ENCODE data around the gene ABCA6.

ABCA6 gene

GRCh38 chr17:69105907-69106730 lies 35.6 kb downstream of the ABCA6 start:
- no peak overlapping the region for H3K4me3 ChIP-seq (ENCODE audit: low read length in 2 of 2)
- H3K27me3 ChIP-seq (ENCODE audit: control insufficient read depth in 2 of 2, insufficient read depth in 2 of 2, low read length in 2 of 2): no peaks in the 10 kb centered on the region
- H3K36me3 ChIP-seq (ENCODE audit: control insufficient read depth in 2 of 2, insufficient read depth in 2 of 2, low read length in 2 of 2): no peaks in the 10 kb centered on the region
- no peak overlapping the region for H3K27ac ChIP-seq (ENCODE audit: low read depth in 2 of 2, low read length in 2 of 2)
- H3K9me3 ChIP-seq (ENCODE audit: control insufficient read depth in 2 of 2, low read length in 2 of 2): no peaks in the 10 kb centered on the region
- H3K4me1 ChIP-seq (ENCODE audit: control insufficient read depth in 2 of 2, insufficient read depth in 2 of 2, low read length in 2 of 2): no peaks in the 10 kb centered on the region
- H3K9ac ChIP-seq (ENCODE audit: low read depth in 1 of 2, low read length in 2 of 2): no peak overlapping the region

DNA sequence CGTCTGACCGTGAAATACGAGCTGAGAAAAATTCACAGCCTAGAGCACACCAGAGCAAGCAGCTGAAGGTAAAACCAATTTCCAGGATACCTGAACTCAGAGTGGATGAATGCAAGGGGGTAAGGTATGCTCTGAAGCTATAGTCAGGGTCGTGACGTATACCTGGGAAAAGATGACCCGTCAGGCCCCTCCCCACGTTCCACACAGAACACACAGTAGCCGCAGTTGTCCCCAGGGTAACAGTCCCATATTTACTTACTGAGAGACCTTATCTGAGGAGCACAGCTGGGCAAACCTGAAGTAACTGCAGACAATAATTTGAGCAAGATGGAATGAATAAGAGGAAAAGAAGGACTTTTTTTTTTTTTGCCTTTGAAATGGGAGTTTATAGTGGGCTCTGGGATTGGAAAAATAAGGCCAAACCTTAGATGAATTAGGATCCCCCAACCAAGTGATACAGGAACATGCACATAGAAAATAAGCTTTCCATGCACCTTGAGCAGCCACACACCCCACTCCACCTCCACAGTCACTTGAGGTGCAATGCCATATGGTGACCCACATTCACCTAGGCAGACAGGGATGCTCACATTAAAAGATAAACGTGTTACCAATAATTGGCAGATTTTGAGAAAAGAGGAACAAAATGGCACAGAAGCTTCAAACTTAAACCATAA lies 38.0 kb downstream of the ABCA6 start:
- Histone ChIP-seq H3K4me3 (ENCODE audit: low read length in 2 of 2) (no peak overlapping the region), H3K27me3 (ENCODE audit: control insufficient read depth in 2 of 2, insufficient read depth in 2 of 2, low read length in 2 of 2) (no peaks in the 10 kb centered on the region), H3K36me3 (ENCODE audit: control insufficient read depth in 2 of 2, insufficient read depth in 2 of 2, low read length in 2 of 2) (no peaks in the 10 kb centered on the region), H3K4me1 (ENCODE audit: control insufficient read depth in 2 of 2, insufficient read depth in 2 of 2, low read length in 2 of 2) (no peaks in the 10 kb centered on the region), H3K9me3 (ENCODE audit: control insufficient read depth in 2 of 2, low read length in 2 of 2) (no peaks in the 10 kb centered on the region), H3K9ac (ENCODE audit: low read depth in 1 of 2, low read length in 2 of 2) (no peak overlapping the region), H3K27ac (ENCODE audit: low read depth in 2 of 2, low read length in 2 of 2) (no peak overlapping the region)

DNA sequence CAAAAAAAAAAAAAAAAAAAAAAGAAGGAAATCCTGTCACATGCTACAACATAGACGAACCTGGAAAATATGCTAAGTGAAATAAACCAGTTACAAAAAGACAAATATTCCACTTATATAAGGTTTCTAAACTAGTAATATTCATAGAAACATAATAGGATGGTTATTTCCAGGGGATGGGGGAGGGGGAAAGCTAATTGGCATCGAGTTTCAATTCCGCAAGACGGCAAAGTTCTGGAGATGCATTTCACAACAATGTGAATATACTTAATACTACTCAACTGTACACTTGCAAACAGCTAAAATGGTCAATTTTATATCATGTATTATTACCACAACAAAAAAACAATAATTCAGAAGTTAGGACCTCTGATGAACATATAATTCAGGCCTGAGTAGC lies 43.1 kb downstream of the ABCA6 start:
- no peaks in the 10 kb centered on the region for H3K27me3 ChIP-seq (ENCODE audit: control insufficient read depth in 2 of 2, insufficient read depth in 2 of 2, low read length in 2 of 2)
- no peak overlapping the region for H3K27ac ChIP-seq (ENCODE audit: low read depth in 2 of 2, low read length in 2 of 2)
- H3K36me3 ChIP-seq (ENCODE audit: control insufficient read depth in 2 of 2, insufficient read depth in 2 of 2, low read length in 2 of 2): no peaks in the 10 kb centered on the region
- H3K4me3 ChIP-seq (ENCODE audit: low read length in 2 of 2): no peak overlapping the region
- H3K4me1 ChIP-seq (ENCODE audit: control insufficient read depth in 2 of 2, insufficient read depth in 2 of 2, low read length in 2 of 2): no peaks in the 10 kb centered on the region
- no peaks in the 10 kb centered on the region for H3K9me3 ChIP-seq (ENCODE audit: control insufficient read depth in 2 of 2, low read length in 2 of 2)
- no peak overlapping the region for H3K9ac ChIP-seq (ENCODE audit: low read depth in 1 of 2, low read length in 2 of 2)

DNA sequence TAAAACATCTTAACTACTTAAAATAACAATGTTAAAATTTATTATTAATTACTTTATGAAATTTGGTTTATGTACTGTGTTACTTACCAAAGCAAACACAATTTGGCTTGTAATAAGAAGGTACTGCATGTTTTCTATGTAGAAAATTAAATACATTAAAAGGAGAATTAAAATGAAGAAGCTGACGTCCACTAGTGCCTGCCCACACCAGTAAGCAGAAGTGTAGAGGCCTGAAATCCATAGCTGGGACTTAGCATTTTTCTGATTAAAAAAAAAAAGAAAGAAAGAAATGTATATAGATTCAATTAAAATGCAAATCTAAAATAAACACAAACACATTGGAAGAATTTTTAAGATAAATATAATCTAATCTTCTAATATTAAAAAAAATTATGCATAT lies 45.2 kb downstream of the ABCA6 start:
- H3K27ac ChIP-seq (ENCODE audit: low read depth in 2 of 2, low read length in 2 of 2): no peak overlapping the region
- H3K4me1 ChIP-seq (ENCODE audit: control insufficient read depth in 2 of 2, insufficient read depth in 2 of 2, low read length in 2 of 2): no peaks in the 10 kb centered on the region
- no peaks in the 10 kb centered on the region for H3K36me3 ChIP-seq (ENCODE audit: control insufficient read depth in 2 of 2, insufficient read depth in 2 of 2, low read length in 2 of 2)
- no peaks in the 10 kb centered on the region for H3K9me3 ChIP-seq (ENCODE audit: control insufficient read depth in 2 of 2, low read length in 2 of 2)
- H3K27me3 ChIP-seq (ENCODE audit: control insufficient read depth in 2 of 2, insufficient read depth in 2 of 2, low read length in 2 of 2): no peaks in the 10 kb centered on the region
- H3K4me3 ChIP-seq (ENCODE audit: low read length in 2 of 2): no peak overlapping the region
- H3K9ac ChIP-seq (ENCODE audit: low read depth in 1 of 2, low read length in 2 of 2): no peak overlapping the region

DNA sequence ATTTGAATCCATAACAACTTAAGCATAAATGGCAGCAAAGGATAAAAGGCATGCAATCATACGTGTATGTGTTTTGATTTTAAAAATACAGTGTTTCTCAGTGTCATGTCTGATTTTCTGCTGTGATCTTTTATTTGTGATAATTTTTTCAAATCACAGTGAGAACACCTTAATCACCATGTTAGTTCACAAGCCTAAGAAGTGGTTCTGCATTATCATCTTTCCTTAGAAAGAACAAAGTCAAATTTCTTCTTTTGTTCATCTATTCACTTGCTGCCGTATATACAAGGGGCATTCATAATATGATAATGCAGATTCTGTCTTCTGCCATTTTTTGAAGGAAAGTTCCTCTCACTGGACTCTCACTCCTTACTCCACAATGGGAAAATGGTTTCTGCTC lies 47.7 kb downstream of the ABCA6 start:
- no peaks in the 10 kb centered on the region for H3K4me1 ChIP-seq (ENCODE audit: control insufficient read depth in 2 of 2, insufficient read depth in 2 of 2, low read length in 2 of 2)
- no peaks in the 10 kb centered on the region for H3K36me3 ChIP-seq (ENCODE audit: control insufficient read depth in 2 of 2, insufficient read depth in 2 of 2, low read length in 2 of 2)
- H3K9me3 ChIP-seq (ENCODE audit: control insufficient read depth in 2 of 2, low read length in 2 of 2): no peaks in the 10 kb centered on the region
- no peak overlapping the region for H3K4me3 ChIP-seq (ENCODE audit: low read length in 2 of 2)
- no peaks in the 10 kb centered on the region for H3K27me3 ChIP-seq (ENCODE audit: control insufficient read depth in 2 of 2, insufficient read depth in 2 of 2, low read length in 2 of 2)
- no peak overlapping the region for H3K27ac ChIP-seq (ENCODE audit: low read depth in 2 of 2, low read length in 2 of 2)
- H3K9ac ChIP-seq (ENCODE audit: low read depth in 1 of 2, low read length in 2 of 2): no peak overlapping the region

GRCh38 chr17:69093279-69093789 lies 48.4 kb downstream of the ABCA6 start:
- no peak overlapping the region for H3K4me3 ChIP-seq (ENCODE audit: low read length in 2 of 2)
- no peaks in the 10 kb centered on the region for H3K27me3 ChIP-seq (ENCODE audit: control insufficient read depth in 2 of 2, insufficient read depth in 2 of 2, low read length in 2 of 2)
- no peaks in the 10 kb centered on the region for H3K36me3 ChIP-seq (ENCODE audit: control insufficient read depth in 2 of 2, insufficient read depth in 2 of 2, low read length in 2 of 2)
- no peak overlapping the region for H3K9ac ChIP-seq (ENCODE audit: low read depth in 1 of 2, low read length in 2 of 2)
- H3K4me1 ChIP-seq (ENCODE audit: control insufficient read depth in 2 of 2, insufficient read depth in 2 of 2, low read length in 2 of 2): no peaks in the 10 kb centered on the region
- H3K27ac ChIP-seq (ENCODE audit: low read depth in 2 of 2, low read length in 2 of 2): no peak overlapping the region
- H3K9me3 ChIP-seq (ENCODE audit: control insufficient read depth in 2 of 2, low read length in 2 of 2): no peaks in the 10 kb centered on the region

DNA sequence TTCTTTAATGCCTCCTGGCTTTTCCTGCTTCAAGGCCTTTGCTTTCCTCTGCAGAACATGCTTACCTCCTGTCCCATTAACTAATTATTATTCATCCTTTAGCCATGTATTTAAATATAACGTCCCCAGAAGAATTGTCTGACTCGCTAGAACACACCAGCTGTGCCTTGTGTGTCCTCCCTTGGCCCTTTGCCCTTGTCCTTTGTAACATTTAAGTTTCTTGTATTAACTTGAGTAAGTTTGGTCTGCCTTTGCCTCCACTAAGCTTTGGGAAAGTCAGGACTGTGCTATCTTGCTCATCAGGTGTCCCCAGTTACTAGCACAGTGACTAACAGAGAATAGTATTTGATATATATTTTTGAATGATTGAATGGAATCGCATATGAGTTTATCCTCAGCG lies 51.3 kb downstream of the ABCA6 start:
- no peak overlapping the region for H3K4me3 ChIP-seq (ENCODE audit: low read length in 2 of 2)
- no peak overlapping the region for H3K9ac ChIP-seq (ENCODE audit: low read depth in 1 of 2, low read length in 2 of 2)
- no peaks in the 10 kb centered on the region for H3K27me3 ChIP-seq (ENCODE audit: control insufficient read depth in 2 of 2, insufficient read depth in 2 of 2, low read length in 2 of 2)
- no peak overlapping the region for H3K27ac ChIP-seq (ENCODE audit: low read depth in 2 of 2, low read length in 2 of 2)
- H3K4me1 ChIP-seq (ENCODE audit: control insufficient read depth in 2 of 2, insufficient read depth in 2 of 2, low read length in 2 of 2): no peaks in the 10 kb centered on the region
- H3K9me3 ChIP-seq (ENCODE audit: control insufficient read depth in 2 of 2, low read length in 2 of 2): no peaks in the 10 kb centered on the region
- no peaks in the 10 kb centered on the region for H3K36me3 ChIP-seq (ENCODE audit: control insufficient read depth in 2 of 2, insufficient read depth in 2 of 2, low read length in 2 of 2)

DNA sequence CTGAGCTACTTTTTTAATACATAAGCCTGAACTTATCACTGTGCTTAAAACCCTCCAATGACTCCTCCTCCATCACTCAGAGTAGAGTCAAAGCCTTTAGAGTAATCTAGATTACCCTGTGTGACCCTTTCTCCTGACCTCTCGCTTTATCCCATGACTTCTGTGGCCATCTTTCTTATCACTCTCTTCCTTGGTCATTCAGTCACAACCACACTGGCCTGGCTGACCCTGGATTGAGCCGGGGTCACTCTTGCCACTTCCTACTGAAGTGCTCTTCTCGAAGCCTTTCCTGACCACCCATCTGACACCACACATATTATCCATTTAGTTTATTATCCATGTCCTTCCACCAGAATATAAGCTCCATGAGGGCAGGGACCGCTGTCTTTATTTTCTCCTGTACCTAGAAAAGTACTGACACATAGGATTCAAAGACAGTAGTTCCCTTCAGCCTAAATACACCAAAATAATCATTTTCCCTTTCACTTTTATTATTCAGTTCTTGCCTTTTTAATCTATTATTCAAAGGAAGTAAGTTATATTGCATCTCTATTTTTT lies 53.0 kb downstream of the ABCA6 start:
- Histone ChIP-seq H3K9me3 (ENCODE audit: control insufficient read depth in 2 of 2, low read length in 2 of 2) (no peaks in the 10 kb centered on the region), H3K27ac (ENCODE audit: low read depth in 2 of 2, low read length in 2 of 2) (no peak overlapping the region), H3K27me3 (ENCODE audit: control insufficient read depth in 2 of 2, insufficient read depth in 2 of 2, low read length in 2 of 2) (no peaks in the 10 kb centered on the region), H3K4me1 (ENCODE audit: control insufficient read depth in 2 of 2, insufficient read depth in 2 of 2, low read length in 2 of 2) (no peaks in the 10 kb centered on the region), H3K9ac (ENCODE audit: low read depth in 1 of 2, low read length in 2 of 2) (no peak overlapping the region), H3K36me3 (ENCODE audit: control insufficient read depth in 2 of 2, insufficient read depth in 2 of 2, low read length in 2 of 2) (peaks cover 0 to 2% of the 10 kb centered on the region in 2 donors), H3K4me3 (ENCODE audit: low read length in 2 of 2) (no peak overlapping the region)

DNA sequence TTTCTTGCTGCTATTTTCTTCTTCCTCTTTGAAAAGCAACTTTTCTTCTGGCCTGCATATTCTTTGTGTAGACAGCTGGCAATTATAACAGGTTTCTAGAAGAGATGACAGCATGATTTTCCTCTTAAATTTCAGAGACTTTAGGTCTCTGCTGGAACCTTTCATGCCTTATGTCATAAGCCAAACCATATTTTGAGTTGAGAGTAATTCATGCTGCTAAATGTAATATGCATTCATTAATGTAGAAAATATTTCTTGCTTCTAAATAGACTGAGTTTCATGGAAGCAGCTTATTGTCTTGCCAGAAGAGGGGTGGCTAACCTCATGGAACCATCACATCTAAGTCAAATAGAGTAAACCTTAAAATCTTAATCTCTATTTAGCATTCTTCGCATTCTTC lies 55.1 kb downstream of the ABCA6 start:
- Histone ChIP-seq H3K4me3 (ENCODE audit: low read length in 2 of 2) (no peak overlapping the region), H3K27me3 (ENCODE audit: control insufficient read depth in 2 of 2, insufficient read depth in 2 of 2, low read length in 2 of 2) (no peaks in the 10 kb centered on the region), H3K4me1 (ENCODE audit: control insufficient read depth in 2 of 2, insufficient read depth in 2 of 2, low read length in 2 of 2) (no peaks in the 10 kb centered on the region), H3K27ac (ENCODE audit: low read depth in 2 of 2, low read length in 2 of 2) (no peak overlapping the region), H3K9me3 (ENCODE audit: control insufficient read depth in 2 of 2, low read length in 2 of 2) (peaks cover 0 to 3% of the 10 kb centered on the region in 2 donors), H3K36me3 (ENCODE audit: control insufficient read depth in 2 of 2, insufficient read depth in 2 of 2, low read length in 2 of 2) (peaks cover 0 to 2% of the 10 kb centered on the region in 2 donors), H3K9ac (ENCODE audit: low read depth in 1 of 2, low read length in 2 of 2) (no peak overlapping the region)

DNA sequence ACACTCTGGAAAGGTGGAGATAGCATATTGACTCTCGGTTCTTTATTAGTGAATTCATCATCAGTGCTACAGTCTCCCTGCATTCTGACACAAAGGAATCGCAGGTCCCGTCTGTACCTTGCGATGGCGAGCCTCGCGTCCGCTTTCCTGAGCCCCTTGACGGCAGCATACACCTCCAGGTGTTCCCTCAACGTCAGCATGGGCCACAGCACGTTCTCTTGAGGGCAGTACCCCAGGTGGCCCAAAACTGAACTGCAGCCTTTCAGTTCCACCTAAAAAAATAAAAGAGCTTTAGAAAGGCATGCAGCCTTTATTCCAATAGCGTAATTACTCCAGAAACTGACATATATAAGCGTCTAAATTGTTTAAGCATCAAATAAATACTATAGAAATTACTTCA lies 56.8 kb downstream of the ABCA6 start:
- Histone ChIP-seq H3K9ac (ENCODE audit: low read depth in 1 of 2, low read length in 2 of 2) (no peak overlapping the region), H3K27me3 (ENCODE audit: control insufficient read depth in 2 of 2, insufficient read depth in 2 of 2, low read length in 2 of 2) (no peaks in the 10 kb centered on the region), H3K4me3 (ENCODE audit: low read length in 2 of 2) (no peak overlapping the region), H3K9me3 (ENCODE audit: control insufficient read depth in 2 of 2, low read length in 2 of 2) (peaks cover 0 to 3% of the 10 kb centered on the region in 2 donors), H3K36me3 (ENCODE audit: control insufficient read depth in 2 of 2, insufficient read depth in 2 of 2, low read length in 2 of 2) (peaks cover 0 to 2% of the 10 kb centered on the region in 2 donors), H3K27ac (ENCODE audit: low read depth in 2 of 2, low read length in 2 of 2) (no peak overlapping the region), H3K4me1 (ENCODE audit: control insufficient read depth in 2 of 2, insufficient read depth in 2 of 2, low read length in 2 of 2) (no peaks in the 10 kb centered on the region)
